GM19023 (cell line): ENCODE data around the gene CXCL5.

ENCODE experiments used
- ATAC-seq: cut with Tn5 transposase; IDR thresholded peaks from one replicate; pipeline ENCODE4 v1.9.1; 2021; ENCODE audit warnings: mild to moderate bottlenecking, moderate library complexity; ENCODE audit not compliant: unreplicated experiment

The CXCL5 gene

GRCh38 chr4:73998040-73999011 is at the start of gene CXCL5:
Gene CXCL5 (minus strand): TSS chr4:73998677. CDS start chr4:73998581, 96 bp downstream.
- ATAC-seq = no peak

- no peak for ATAC-seq
Observed at GRCh38 chr4:74047152-74047551, 48.7 kb upstream of the CXCL5 start.

- ATAC-seq = no peak
Observed at GRCh38 chr4:74045772-74046171, 47.3 kb upstream of the CXCL5 start.

- ATAC-seq = no peak
Observed at GRCh38 chr4:74045247-74045646, 46.8 kb upstream of the CXCL5 start.

GRCh38 chr4:74044677-74045076 is 46.2 kb upstream of the CXCL5 start:
- no peak for ATAC-seq

GRCh38 chr4:74042681-74043080 is 44.2 kb upstream of the CXCL5 start:
- no peak for ATAC-seq

GRCh38 chr4:74041418-74041817 is 42.9 kb upstream of the CXCL5 start:
- ATAC-seq = no peak

GRCh38 chr4:74039315-74039763 is 40.9 kb upstream of the CXCL5 start:
- no peak for ATAC-seq

- ATAC-seq = peak; percentile 73
Observed at GRCh38 chr4:74038425-74039314, 40.2 kb upstream of the CXCL5 start, which contains the start of gene CXCL3. Gene CXCL3 (minus strand): TSS chr4:74038689. CDS start chr4:74038611, 78 bp downstream.

- ATAC-seq = no peak
Observed at GRCh38 chr4:74038086-74038424, 39.6 kb upstream of the CXCL5 start.

GRCh38 chr4:74037076-74037955 is 38.8 kb upstream of the CXCL5 start:
- no peak for ATAC-seq

- ATAC-seq = no peak
Observed at GRCh38 chr4:74033739-74034138, 35.3 kb upstream of the CXCL5 start.

- ATAC-seq = no peak
Observed at GRCh38 chr4:74032064-74032463, 33.6 kb upstream of the CXCL5 start.

GRCh38 chr4:74031576-74031975 is 33.1 kb upstream of the CXCL5 start:
- ATAC-seq = no peak

GRCh38 chr4:74030285-74030684 is 31.8 kb upstream of the CXCL5 start:
- no peak for ATAC-seq

GRCh38 chr4:74028504-74028903 is 30.0 kb upstream of the CXCL5 start:
- ATAC-seq = no peak

GRCh38 chr4:74023709-74024108 is 25.2 kb upstream of the CXCL5 start:
- ATAC-seq = no peak

- ATAC-seq = no peak
Observed at GRCh38 chr4:74021601-74022000, 23.1 kb upstream of the CXCL5 start.

GRCh38 chr4:74018771-74019170 is 20.3 kb upstream of the CXCL5 start:
- ATAC-seq = no peak

- no peak for ATAC-seq
Observed at GRCh38 chr4:74018116-74018515, 19.6 kb upstream of the CXCL5 start.

- no peak for ATAC-seq
Observed at GRCh38 chr4:74016068-74016467, 17.6 kb upstream of the CXCL5 start.
